SK-MEL-5 (cell line): ENCODE measurements around the gene OTOGL. TPM values are rescaled to one million over a fixed set of nuclear protein-coding genes. Genes with fewer than 3 reads are reported as not detected.
"Not testable (repeated sequence)": the region's sequence is repeated elsewhere in the genome, so short reads cannot be mapped to it uniquely, and the experiment has no call there.

ENCODE experiments used
- DNase-seq: peaks from one replicate; pipeline ENCODE4 v3.0.0-alpha.2; 2016; ENCODE audit warnings: low read depth, low spot score
- in situ Hi-C: cut with HindIII; loops from 2 replicates; pipeline ENCODE4 v1.10.0; 2016; ENCODE audit warnings: low sequenced_read_pairs, high pct_unique_total_duplicates, low pct_unique_long_range_greater_than_20kb
- polyA plus RNA-seq, 2 experiments: library from polyadenylated mRNA; depleted of rRNA; stranded (reverse); fragments of >200 nt; gene quantifications; 2 replicates each; pipeline ENCODE4 v1.2.3, GENCODE V29; 2015
- total RNA-seq: library from RNA; depleted of rRNA; stranded (reverse); fragments of >200 nt; shearing (Covaris generic); gene quantifications from 2 replicates; pipeline ENCODE4 v1.2.3, GENCODE V29; 2014; rRNA removed

The OTOGL gene
- 2.7 and 3.1 TPM in 2 replicates for total RNA-seq
- 1.1 TPM in 2 replicates for polyA plus RNA-seq (2015; cell fraction: cytosol; rRNA removed)
- polyA plus RNA-seq (2015; cell fraction: nucleus; rRNA removed), result 7.8 and 8.4 TPM in 2 replicates

GRCh38 chr12:80099259-80099658, at the start of gene OTOGL:
Gene OTOGL (plus strand): TSS chr12:80099537. CDS start chr12:80209432, 109,895 bp downstream.
- DNase-seq, result no peak
- in situ Hi-C loops, result no loop called here

- DNase-seq, result no peak
- in situ Hi-C loops, result no loop called here
These were observed 49.1 kb upstream of the OTOGL start for GRCh38 chr12:80050236-80050635.

GRCh38 chr12:80053051-80053790, 46.1 kb upstream of the OTOGL start:
- no peak for DNase-seq
- in situ Hi-C loops, result no loop called here

- in situ Hi-C loops, result no loop called here
- DNase-seq, result no peak
These were observed 43.1 kb upstream of the OTOGL start for GRCh38 chr12:80056232-80056631.

- DNase-seq, result no peak
These were observed 42.5 kb upstream of the OTOGL start for GRCh38 chr12:80056845-80057244.

GRCh38 chr12:80058586-80058985, 40.8 kb upstream of the OTOGL start:
- no peak for DNase-seq
- in situ Hi-C loops, result no loop called here

More at GRCh38 chr12:80056845-80057244, 42.5 kb upstream of the OTOGL start:
- in situ Hi-C loops, result no loop called here

- in situ Hi-C loops, result no loop called here
- DNase-seq, result no peak
These were observed 40.2 kb upstream of the OTOGL start for GRCh38 chr12:80059102-80059501.

GRCh38 chr12:80059875-80060274, 39.5 kb upstream of the OTOGL start:
- no peak for DNase-seq
- in situ Hi-C loops, result no loop called here

GRCh38 chr12:80064269-80064668, 35.1 kb upstream of the OTOGL start:
- peak; percentile 83 for DNase-seq
- in situ Hi-C loops, result no loop called here

GRCh38 chr12:80064951-80065350, 34.4 kb upstream of the OTOGL start:
- DNase-seq, result no peak
- in situ Hi-C loops, result no loop called here

- in situ Hi-C loops, result no loop called here
- peak; percentile 11 for DNase-seq
These were observed 31.2 kb upstream of the OTOGL start for GRCh38 chr12:80068173-80068572.

GRCh38 chr12:80083892-80084614, 15.3 kb upstream of the OTOGL start:
- in situ Hi-C loops, DNase-seq: not testable (repeated sequence)

- in situ Hi-C loops, result no loop called here
- no peak for DNase-seq
These were observed 13.3 kb upstream of the OTOGL start for GRCh38 chr12:80086025-80086424.

GRCh38 chr12:80087486-80088213, 11.7 kb upstream of the OTOGL start:
- in situ Hi-C loops, result no loop called here
- no peak for DNase-seq

- in situ Hi-C loops, result no loop called here
- no peak for DNase-seq
These were observed 1.3 kb downstream of the OTOGL start for GRCh38 chr12:80100591-80100990.

- in situ Hi-C loops, result no loop called here
- DNase-seq, result no peak
These were observed 1.8 kb downstream of the OTOGL start for GRCh38 chr12:80101126-80101525.

GRCh38 chr12:80107221-80107620, 7.9 kb downstream of the OTOGL start:
- in situ Hi-C loops, result no loop called here
- no peak for DNase-seq

- DNase-seq, result no peak
These were observed 17.4 kb downstream of the OTOGL start for GRCh38 chr12:80116735-80117134.

More at GRCh38 chr12:80116735-80117134, 17.4 kb downstream of the OTOGL start:
- in situ Hi-C loops, result no loop called here
